HepG2 (cell line): ENCODE results near the gene GRIK5. TPM values are rescaled to one million over a fixed set of nuclear protein-coding genes. Genes with fewer than 3 reads are reported as not detected.
"Not testable (repeated sequence)": the region's sequence is repeated elsewhere in the genome, so short reads cannot be mapped to it uniquely, and the experiment has no call there.

Experiments
- ATAC-seq: fragments of 200-7000 bp; cut with Tn5 transposase; 3 replicates; pipeline ENCODE4 v1.9.1; 2020; ENCODE audit warnings: mild to moderate bottlenecking, moderate library complexity
- BruUV-seq: library from RNA; stranded (reverse); fragments of 400-500 nt; replicated peaks from 2 replicates; lab custom pipeline; 2021; lab: Mats Ljungman, UMichigan
- CTCF ChIA-PET: fragments of 300-600 bp; formaldehyde crosslinking; extraction: SDS; loops from one replicate; lab custom pipeline; 2021; ENCODE audit warnings: low total read pairs, inconsistent platforms, low intra/inter-chr PET ratio; lab: Yijun Ruan, JAX
- POLR2A ChIA-PET: fragments of 350-600 bp; sonication (Branson Sonifier 250); formaldehyde crosslinking; loops from one replicate; lab custom pipeline; 2020; ENCODE audit warnings: antibody characterized with exemption, inconsistent platforms; lab: Yijun Ruan, JAX
- DNase-seq: peaks from one replicate; pipeline ENCODE4 v3.0.0-alpha.2; 2015; ENCODE audit warnings: low spot score
- FAIRE-seq: peaks from 3 replicates; lab custom pipeline; 2011; peaks lifted over from hg19 to GRCh38; lab: Jason Lieb, UNC
- H2AFZ ChIP-seq: one replicate; pipeline ENCODE4 v1.6.1; 2011; ENCODE audit warnings: low read length, inconsistent platforms
- H3K27ac ChIP-seq: fragments of 300-600 bp; 3 replicates; pipeline ENCODE4 v1.8.0; 2011; ENCODE audit warnings: mixed run types, mild to moderate bottlenecking, mixed read lengths, low read length, inconsistent platforms; ENCODE audit not compliant: insufficient read depth; ENCODE audit errors: extremely low read length
- H3K27me3 ChIP-seq, 2 experiments: fragments of 200-600 bp in 1 of 2; 2 replicates in 1 of 2; 3 replicates in 1 of 2; pipeline versions ENCODE4 v1.6.0 to v1.8.0; 2011; ENCODE audit warnings: low read length in 2 of 2, mild to moderate bottlenecking in 2 of 2, moderate library complexity in 2 of 2, inconsistent platforms in 1 of 2; ENCODE audit not compliant: insufficient read depth in 2 of 2, control insufficient read depth in 1 of 2
- H3K36me3 ChIP-seq, 2 experiments: fragments of 200-600 bp in 1 of 2; replicated peaks in 1 of 2; 2 replicates in 1 of 2; 3 replicates in 1 of 2; pipeline versions ENCODE4 v1.5.1 to v1.8.0; 2011; ENCODE audit warnings: low read length in 2 of 2, inconsistent platforms in 1 of 2; ENCODE audit not compliant: insufficient read depth in 2 of 2, control insufficient read depth in 1 of 2
- H3K4me1 ChIP-seq: 2 replicates; pipeline ENCODE4 v1.5.1; 2012; ENCODE audit warnings: low read length, inconsistent platforms; ENCODE audit not compliant: insufficient read depth
- H3K4me2 ChIP-seq: 2 replicates; pipeline ENCODE4 v1.6.0; 2011; ENCODE audit warnings: low read depth, low read length, inconsistent platforms
- H3K4me3 ChIP-seq, 3 experiments: fragments of 200-600 bp in 1 of 3; sonication (generic), shearing (Covaris generic) in 1 of 3; replicated peaks in 1 of 3; 2 replicates each; pipeline ENCODE4 v1.5.1; 2011 to 2016; ENCODE audit warnings: low read length in 3 of 3, inconsistent platforms in 2 of 3, low read depth in 2 of 3, mild to moderate bottlenecking in 2 of 3, control low read depth in 1 of 3, mixed read lengths in 1 of 3; ENCODE audit not compliant: insufficient read depth in 1 of 3
- H3K79me2 ChIP-seq: one replicate; pipeline ENCODE4 v1.6.1; 2011; ENCODE audit warnings: low read length, inconsistent platforms; ENCODE audit not compliant: insufficient read depth
- H3K9ac ChIP-seq: 2 replicates; pipeline ENCODE4 v1.6.0; 2011; ENCODE audit warnings: mild to moderate bottlenecking, low read depth, low read length, inconsistent platforms; ENCODE audit not compliant: insufficient read depth
- H3K9me3 ChIP-seq: 2 replicates; pipeline ENCODE4 v1.5.1; 2012; ENCODE audit warnings: mild to moderate bottlenecking, low read length
- H4K20me1 ChIP-seq: 2 replicates; pipeline ENCODE4 v1.6.0; 2011; ENCODE audit warnings: inconsistent platforms, mild to moderate bottlenecking, low read length, moderate library complexity; ENCODE audit not compliant: insufficient read depth
- CTCF ChIP-seq: sonication (generic); formaldehyde crosslinking; IDR thresholded peaks from 2 replicates; pipeline ENCODE4 v1.5.0; 2020; ENCODE audit warnings: mild to moderate bottlenecking, missing genetic modification reagents, moderate library complexity
- GATAD2A ChIP-seq: IDR thresholded peaks from 2 replicates; pipeline ENCODE4 v1.6.1; 2016
- HMGXB4 ChIP-seq, 2 experiments: sonication (generic) in 1 of 2; formaldehyde crosslinking in 1 of 2; IDR thresholded peaks; 2 replicates each; pipeline versions ENCODE4 v1.4.0 to v1.6.1; 2018 to 2020; ENCODE audit warnings: missing genetic modification reagents in 2 of 2, borderline replicate concordance in 1 of 2, low read depth in 1 of 2, mild to moderate bottlenecking in 1 of 2, missing biosample characterization in 1 of 2
- MAZ ChIP-seq, 2 experiments: sonication (generic) in 1 of 2; formaldehyde crosslinking in 1 of 2; IDR thresholded peaks; 2 replicates each; pipeline versions ENCODE4 v1.5.0 to v1.6.1; 2012 to 2020; ENCODE audit warnings: low read depth in 2 of 2, mild to moderate bottlenecking in 2 of 2, borderline replicate concordance in 1 of 2, improper control_type of control experiment in 1 of 2, low read length in 1 of 2, missing genetic modification reagents in 1 of 2, moderate library complexity in 1 of 2
- PATZ1 ChIP-seq: sonication (generic); formaldehyde crosslinking; IDR thresholded peaks from 2 replicates; pipeline ENCODE4 v1.4.0; 2020; ENCODE audit warnings: missing genetic modification reagents
- SMC3 ChIP-seq: IDR thresholded peaks from 2 replicates; pipeline ENCODE4 v1.6.1; 2011; ENCODE audit warnings: low read length, improper control_type of control experiment
- STAG1 ChIP-seq: sonication (generic); formaldehyde crosslinking; IDR thresholded peaks from 2 replicates; pipeline ENCODE4 v1.4.0; 2020; ENCODE audit warnings: missing genetic modification reagents
- XRCC5 ChIP-seq: fragments of 200-400 bp; formaldehyde crosslinking; optimal IDR thresholded peaks from 2 replicates; pipeline ENCODE3; 2017; ENCODE audit warnings: mild to moderate bottlenecking, low read length
- ZNF263 ChIP-seq: sonication (generic); formaldehyde crosslinking; IDR thresholded peaks from 2 replicates; pipeline ENCODE4 v1.4.0; 2020; ENCODE audit warnings: missing genetic modification reagents
- ZNF3 ChIP-seq: IDR thresholded peaks from 2 replicates; pipeline ENCODE4 v1.7.0; 2017; ENCODE audit warnings: inconsistent platforms
- WGBS: methylation state at CpG from one replicate; pipeline ENCODE4 v1.1.6; 2017; ENCODE audit warnings: low lambda C conversion rate; 5-methylcytosine and 5-hydroxymethylcytosine counted together
- in situ Hi-C: cut with HindIII; loops from 2 replicates; pipeline ENCODE4 v1.10.0; 2017; ENCODE audit warnings: low pct_unique_long_range_greater_than_20kb; ENCODE audit not compliant: extremely low pct_ligation_motif_present
- intact Hi-C: fragments of 100-400 bp; cut with micrococcal nuclease; formaldehyde crosslinking; loops from one replicate; pipeline ENCODE4 v1.10.0; 2022; ENCODE audit not compliant: unreplicated experiment
- polyA plus RNA-seq, 8 experiments: library from polyadenylated mRNA; depleted of rRNA in 3 of 8; stranded (reverse) in 7 of 8; unstranded in 1 of 8; fragments of >200 nt; fragmentation: Illumina TruSeq in 4 of 8; extraction: Trizol in 4 of 8; gene quantifications; 2 replicates each; pipeline versions ENCODE4 v1.2.1 to v1.2.3, GENCODE V29; 2011 to 2016; ENCODE audit warnings: low read depth in 4 of 8, missing spikeins in 1 of 8, mixed read lengths in 1 of 8; ENCODE audit not compliant: insufficient read depth in 1 of 8
- total RNA-seq, 5 experiments: library from RNA; depleted of rRNA; stranded (reverse); fragments of >200 nt; fragmentation: Illumina TruSeq; extraction: Trizol; gene quantifications; 2 replicates each; pipeline ENCODE4 v1.2.3, GENCODE V29; 2016; ENCODE audit warnings: low read depth in 1 of 5

The GRIK5 gene
- total and polyA plus RNA-seq, 2 of the 13 experiments (the other 11 are each of a cell fraction or from before 2014, with no cell fraction given): not detected

GRCh38 chr19:42034640-42035391 is 35.2 kb downstream of the GRIK5 start:
- H3K36me3 ChIP-seq; BruUV-seq; H3K4me1 ChIP-seq; H3K27ac ChIP-seq; H3K4me3 ChIP-seq; POLR2A ChIA-PET; H3K27me3 ChIP-seq; H4K20me1 ChIP-seq; H2AFZ ChIP-seq; H3K79me2 ChIP-seq; in situ Hi-C loops; H3K9ac ChIP-seq; H3K9me3 ChIP-seq; TF ChIP-seq MAZ (CRISPR knock-in tag; IDR thresholded peaks at IDR 0.05; ENCODE audit: low read depth): not testable (repeated sequence)
- peak overlapping the region; percentile 37; the same call in 1 of the 2 replicates for H3K4me2 ChIP-seq
- intact Hi-C loops: loop anchor here (2.0 kb wide), 1 partner anchor 36 kb away; no protein-coding TSS in a partner anchor
- peak; percentile 50 for FAIRE-seq
- peak; percentile 81; the same call in 1 of the 2 replicates for TF ChIP-seq ZNF3 (CRISPR knock-in tag)
- TF ChIP-seq STAG1 (CRISPR knock-in tag): peak; percentile 43
- TF ChIP-seq HMGXB4 (CRISPR knock-in tag; IDR thresholded peaks at IDR 0.05; ENCODE audit: borderline replicate concordance in 1 of 2, low read depth in 1 of 2): 0 out of 4 replicates have a peak, but pooled peaks of 1 of the 2 experiments have one; percentile 18
- peak; percentile 75 for TF ChIP-seq CTCF (CRISPR knock-in tag)
- TF ChIP-seq MAZ (IDR thresholded peaks at IDR 0.05; ENCODE audit: borderline replicate concordance, low read depth, low read length): peak; percentile 53; the same call in 1 of the 2 replicates
- TF ChIP-seq ZNF263 (CRISPR knock-in tag): peak; percentile 42; the same call in 1 of the 2 replicates
- TF ChIP-seq SMC3: peak; percentile 7; the same call in 1 of the 2 replicates
- TF ChIP-seq XRCC5: peak; percentile 52
- TF ChIP-seq PATZ1 (CRISPR knock-in tag): peak; percentile 45; the same call in 1 of the 2 replicates
- 0 out of 2 replicates have a peak, but pooled peaks have one; percentile 18 for TF ChIP-seq GATAD2A (CRISPR knock-in tag)
- CTCF ChIA-PET: interaction anchor here (0.6 kb wide), 1 partner anchor 36 kb away, joined by 3 read pairs; no protein-coding TSS in a partner anchor
- peak; percentile 75 for ATAC-seq
- DNase-seq: peak; percentile 43
- 26% methylated on average over 17 of the region's 17 CpGs for WGBS
